Mesendoderm (in vitro differentiated cells): ENCODE measurements around the gene CYB561D2.
A peak's percentile ranks its signal among the peaks of the same experiment; 100 is the strongest.

Experiments used
- DNase-seq: peaks from one replicate; pipeline ENCODE4 v3.0.0; 2013
- H2AK5ac ChIP-seq: 2 replicates; pipeline ENCODE4 v1.6.1; 2013; ENCODE audit warnings: low read length, inconsistent platforms
- H2BK120ac ChIP-seq: 2 replicates; pipeline ENCODE4 v1.6.1; 2013; ENCODE audit warnings: low read depth, mild to moderate bottlenecking, low read length, moderate library complexity, mixed read lengths
- H2BK15ac ChIP-seq: replicated peaks from 2 replicates; pipeline ENCODE4 v1.6.1; 2013; ENCODE audit warnings: low read depth, mild to moderate bottlenecking, moderate library complexity
- H2BK5ac ChIP-seq: 2 replicates; pipeline ENCODE4 v1.6.1; 2013; ENCODE audit warnings: low read length, inconsistent platforms
- H3K18ac ChIP-seq: 2 replicates; pipeline ENCODE4 v1.6.1; 2013; ENCODE audit warnings: mild to moderate bottlenecking, low read length, mixed read lengths
- H3K23ac ChIP-seq: one replicate; pipeline ENCODE4 v1.6.1; 2013; ENCODE audit warnings: low read length
- H3K27ac ChIP-seq: 2 replicates; pipeline ENCODE4 v1.5.1; 2013; ENCODE audit warnings: low read depth, mild to moderate bottlenecking, inconsistent platforms, low read length, moderate library complexity
- H3K27me3 ChIP-seq: 2 replicates; pipeline ENCODE4 v1.6.1; 2013; ENCODE audit warnings: low read length, control low read depth, mild to moderate bottlenecking, inconsistent platforms; ENCODE audit not compliant: insufficient read depth, poor library complexity
- H3K36me3 ChIP-seq: 2 replicates; pipeline ENCODE4 v1.6.1; 2013; ENCODE audit warnings: low read length, inconsistent platforms; ENCODE audit not compliant: control insufficient read depth, insufficient read depth
- H3K4ac ChIP-seq: one replicate; pipeline ENCODE4 v1.6.1; 2013; ENCODE audit warnings: low read depth, mild to moderate bottlenecking, low read length, moderate library complexity
- H3K4me1 ChIP-seq: 2 replicates; pipeline ENCODE4 v1.6.1; 2013; ENCODE audit warnings: low read depth, low read length, inconsistent platforms; ENCODE audit not compliant: control insufficient read depth
- H3K4me2 ChIP-seq: 2 replicates; pipeline ENCODE4 v1.6.1; 2013; ENCODE audit warnings: low read length
- H3K4me3 ChIP-seq: 2 replicates; pipeline ENCODE4 v1.5.1; 2013; ENCODE audit warnings: mild to moderate bottlenecking, low read length
- H3K56ac ChIP-seq: one replicate; pipeline ENCODE4 v1.6.1; 2013; ENCODE audit warnings: low read length
- H3K79me1 ChIP-seq: 2 replicates; pipeline ENCODE4 v1.6.1; 2013; ENCODE audit warnings: low read length, inconsistent platforms
- H3K79me2 ChIP-seq: 2 replicates; pipeline ENCODE4 v1.6.1; 2013; ENCODE audit warnings: mild to moderate bottlenecking, low read length; ENCODE audit not compliant: control insufficient read depth, insufficient read depth
- H3K9ac ChIP-seq: 2 replicates; pipeline ENCODE4 v1.6.1; 2013; ENCODE audit warnings: low read length, inconsistent platforms
- H4K5ac ChIP-seq: one replicate; pipeline ENCODE4 v1.6.1; 2013; ENCODE audit warnings: low read length
- H4K8ac ChIP-seq: one replicate; pipeline ENCODE4 v1.6.1; 2013; ENCODE audit warnings: low read depth, mild to moderate bottlenecking, control low read depth, low read length, moderate library complexity
- WGBS: extraction: QIAGEN DNeasy Blood & Tissue Kit; methylation state at CpG from one replicate; pipeline ENCODE4 v1.1.7; 2013; ENCODE audit warnings: low lambda C conversion rate, missing lambda C conversion rate; ENCODE audit not compliant: insufficient coverage; ENCODE audit errors: extremely low coverage; 5-methylcytosine and 5-hydroxymethylcytosine counted together

The CYB561D2 gene

GRCh38 chr3:50381383-50381782 is 30.7 kb downstream of the CYB561D2 start:
- H3K79me1 ChIP-seq, result no peaks in the 10 kb centered on the region
- H4K5ac ChIP-seq, result no peak overlapping the region
- no peaks in the 10 kb centered on the region for H3K27me3 ChIP-seq
- no CpG with 5 or more reads among the region's 4 CpGs for WGBS
- H3K4me1 ChIP-seq, result no peaks in the 10 kb centered on the region
- no peak overlapping the region for H2BK5ac ChIP-seq
- no peaks in the 10 kb centered on the region for H3K79me2 ChIP-seq
- no peak overlapping the region for H3K4ac ChIP-seq
- no peak overlapping the region for H3K18ac ChIP-seq
- no peak overlapping the region for H2AK5ac ChIP-seq
- H4K8ac ChIP-seq, result no peak overlapping the region
- H2BK120ac ChIP-seq, result no peak overlapping the region
- no peaks in the 10 kb centered on the region for H3K36me3 ChIP-seq
- no peak overlapping the region for H2BK15ac ChIP-seq
- no peak overlapping the region for H3K4me3 ChIP-seq
- no peak overlapping the region for H3K9ac ChIP-seq
- no peak for DNase-seq
- no peak overlapping the region for H3K27ac ChIP-seq
- H3K56ac ChIP-seq, result no peak overlapping the region
- no peak overlapping the region for H3K4me2 ChIP-seq
- no peak overlapping the region for H3K23ac ChIP-seq

GRCh38 chr3:50382722-50383121 is 32.1 kb downstream of the CYB561D2 start:
- no CpG with 5 or more reads among the region's 12 CpGs for WGBS
- H3K36me3 ChIP-seq, result no peaks in the 10 kb centered on the region
- no peaks in the 10 kb centered on the region for H3K79me1 ChIP-seq
- no peak overlapping the region for H4K5ac ChIP-seq
- H2AK5ac ChIP-seq, result no peak overlapping the region
- no peaks in the 10 kb centered on the region for H3K4me1 ChIP-seq
- H2BK15ac ChIP-seq, result no peak overlapping the region
- no peaks in the 10 kb centered on the region for H3K27me3 ChIP-seq
- no peak overlapping the region for H2BK120ac ChIP-seq
- no peak overlapping the region for H3K23ac ChIP-seq
- H3K4me3 ChIP-seq, result no peak overlapping the region
- H3K79me2 ChIP-seq, result no peaks in the 10 kb centered on the region
- H3K4ac ChIP-seq, result no peak overlapping the region
- H3K9ac ChIP-seq, result no peak overlapping the region
- no peak overlapping the region for H2BK5ac ChIP-seq
- no peak overlapping the region for H3K4me2 ChIP-seq
- no peak overlapping the region for H3K18ac ChIP-seq
- no peak for DNase-seq
- H4K8ac ChIP-seq, result no peak overlapping the region
- no peak overlapping the region for H3K27ac ChIP-seq
- H3K56ac ChIP-seq, result no peak overlapping the region

GRCh38 chr3:50383750-50384149 is 33.1 kb downstream of the CYB561D2 start:
- no CpG with 5 or more reads among the region's 6 CpGs for whole genome bisulfite sequencing
- no peaks in the 10 kb centered on the region for H3K27me3 ChIP-seq

GRCh38 chr3:50385754-50386153 is 35.1 kb downstream of the CYB561D2 start:
- no peaks in the 10 kb centered on the region for H3K27me3 ChIP-seq
- no peak overlapping the region for H2BK120ac ChIP-seq
- H3K4me1 ChIP-seq, result no peaks in the 10 kb centered on the region
- H3K36me3 ChIP-seq, result no peaks in the 10 kb centered on the region
- no peak overlapping the region for H2AK5ac ChIP-seq
- no peaks in the 10 kb centered on the region for H3K79me1 ChIP-seq
- no peak overlapping the region for H3K18ac ChIP-seq
- no CpG with 5 or more reads among the region's 13 CpGs for WGBS
- H4K5ac ChIP-seq, result no peak overlapping the region
- no peaks in the 10 kb centered on the region for H3K79me2 ChIP-seq
- DNase-seq, result no peak
- H3K56ac ChIP-seq, result no peak overlapping the region
- no peak overlapping the region for H3K4ac ChIP-seq
- H3K4me3 ChIP-seq, result no peak overlapping the region
- no peak overlapping the region for H3K27ac ChIP-seq
- H3K9ac ChIP-seq, result no peak overlapping the region
- no peak overlapping the region for H3K23ac ChIP-seq
- no peak overlapping the region for H2BK5ac ChIP-seq
- H2BK15ac ChIP-seq, result no peak overlapping the region
- H3K4me2 ChIP-seq, result no peak overlapping the region
- no peak overlapping the region for H4K8ac ChIP-seq

More at GRCh38 chr3:50383750-50384149, 33.1 kb downstream of the CYB561D2 start:
- Histone ChIP-seq H3K4me2 (no peak overlapping the region), H4K8ac (no peak overlapping the region), H3K4me1 (no peaks in the 10 kb centered on the region), H2BK5ac (no peak overlapping the region), H4K5ac (no peak overlapping the region), H3K56ac (no peak overlapping the region), H3K4me3 (no peak overlapping the region), H2AK5ac (no peak overlapping the region), H3K4ac (no peak overlapping the region), H3K18ac (no peak overlapping the region), H2BK120ac (no peak overlapping the region), H3K9ac (no peak overlapping the region), H3K79me1 (no peaks in the 10 kb centered on the region), H2BK15ac (no peak overlapping the region), H3K79me2 (no peaks in the 10 kb centered on the region), H3K36me3 (no peaks in the 10 kb centered on the region), H3K23ac (no peak overlapping the region), H3K27ac (no peak overlapping the region)
- DNase-seq, result no peak

DNA sequence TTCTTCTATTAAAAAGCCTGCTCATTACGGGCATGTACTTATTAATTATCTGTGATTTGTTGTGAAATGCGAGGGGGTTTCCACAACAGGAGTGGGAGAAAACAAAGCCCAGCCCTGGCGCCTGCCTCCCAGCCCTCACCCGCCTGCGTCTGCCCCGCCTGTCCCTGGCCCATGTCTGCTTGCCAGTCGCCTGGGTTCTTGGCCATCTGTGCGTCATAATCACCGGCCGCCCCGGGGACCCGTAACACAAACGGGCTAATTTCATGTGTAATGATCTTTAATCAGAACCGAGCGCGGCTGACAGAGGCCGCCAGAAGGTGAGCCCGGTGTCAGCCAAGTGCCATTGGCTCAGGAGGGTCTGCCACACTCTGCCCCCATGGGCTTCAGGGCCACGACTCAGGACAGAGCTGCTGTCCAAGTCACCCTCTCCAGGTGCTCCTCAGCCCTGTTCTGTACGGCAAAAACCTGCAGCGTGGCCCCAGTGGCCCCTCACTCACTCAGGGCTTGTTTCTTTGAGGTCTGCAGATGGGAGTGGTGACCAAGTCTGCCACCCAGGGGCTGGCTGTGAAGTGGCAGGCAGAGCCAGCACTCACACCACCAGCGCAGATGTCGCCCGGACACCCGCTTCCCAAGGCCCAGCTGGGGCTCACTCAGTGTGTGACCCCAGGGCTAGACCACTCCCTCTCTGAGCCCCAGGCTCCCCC is 37.5 kb downstream of the CYB561D2 start:
- no peak overlapping the region for H2BK120ac ChIP-seq
- H2BK15ac ChIP-seq, result no peak overlapping the region
- H2BK5ac ChIP-seq, result no peak overlapping the region
- H3K27ac ChIP-seq, result no peak overlapping the region
- no peak overlapping the region for H4K8ac ChIP-seq
- no peak overlapping the region for H3K23ac ChIP-seq
- H3K18ac ChIP-seq, result no peak overlapping the region
- no peak overlapping the region for H3K9ac ChIP-seq
- no peaks in the 10 kb centered on the region for H3K36me3 ChIP-seq
- H3K27me3 ChIP-seq, result no peaks in the 10 kb centered on the region
- no peak overlapping the region for H2AK5ac ChIP-seq
- no peak overlapping the region for H4K5ac ChIP-seq
- no peak overlapping the region for H3K4ac ChIP-seq
- no peak overlapping the region for H3K4me3 ChIP-seq
- WGBS, result no CpG with 5 or more reads among the region's 25 CpGs
- H3K4me2 ChIP-seq, result no peak overlapping the region
- no peaks in the 10 kb centered on the region for H3K4me1 ChIP-seq
- no peaks in the 10 kb centered on the region for H3K79me1 ChIP-seq
- DNase-seq, result peak; percentile 40
- no peak overlapping the region for H3K56ac ChIP-seq
- no peaks in the 10 kb centered on the region for H3K79me2 ChIP-seq
